Testis (tissue), 3 donors: ENCODE data around the gene ZDHHC8. TPM values are rescaled to one million over a fixed set of nuclear protein-coding genes. Genes with fewer than 3 reads are reported as not detected.
A peak's percentile ranks its signal among the peaks of the same experiment; 100 is the strongest.

Experiments
- DNase-seq: peaks from one replicate; pipeline ENCODE4 v3.0.0-alpha.2; 2019
- H3K27ac ChIP-seq, 2 donors: fragments of 200-600 bp; sonication (generic); one replicate each; pipeline ENCODE4 v1.5.1; 2019
- H3K27me3 ChIP-seq: fragments of 200-600 bp; sonication (generic); one replicate; pipeline ENCODE4 v1.5.1; 2019
- H3K36me3 ChIP-seq: fragments of 200-600 bp; sonication (generic); one replicate; pipeline ENCODE4 v1.5.1; 2017; ENCODE audit warnings: low read depth; ENCODE audit errors: missing control alignments
- H3K4me1 ChIP-seq: fragments of 200-600 bp; sonication (generic); one replicate; pipeline ENCODE4 v1.5.1; 2019
- H3K4me3 ChIP-seq, 2 donors: fragments of 200-600 bp; sonication (generic); one replicate each; pipeline ENCODE4 v1.5.1; 2017 to 2019
- H3K9me3 ChIP-seq: fragments of 200-600 bp; sonication (generic); one replicate; pipeline ENCODE4 v1.5.1; 2017
- CTCF ChIP-seq, 3 experiments: fragments of 450-650 bp in 2 of 3; fragments of 200-600 bp in 1 of 3; sonication (generic) in 1 of 3; IDR thresholded peaks; one replicate each; pipeline ENCODE4 v1.5.1; 2016 to 2019; ENCODE audit warnings: antibody characterized with exemption in 3 of 3, mild to moderate bottlenecking in 2 of 3, moderate library complexity in 1 of 3
- POLR2A ChIP-seq: fragments of 450-650 bp; IDR thresholded peaks from one replicate; pipeline ENCODE4 v1.6.1; 2017; ENCODE audit warnings: antibody characterized with exemption, mild to moderate bottlenecking, moderate library complexity
- WGBS, 2 donors: methylation state at CpG; one replicate each; pipeline ENCODE4 v1.1.5; 2018; 5-methylcytosine and 5-hydroxymethylcytosine counted together
- intact Hi-C: fragments of 100-400 bp; cut with DNase I; formaldehyde crosslinking; loops from one replicate; pipeline ENCODE4 v1.15.1; 2023; ENCODE audit warnings: low total_unique reads
- polyA plus RNA-seq: library from polyadenylated mRNA; stranded (reverse); fragments of 350-450 nt; fragmentation: Illumina TruSeq; extraction: RNeasy Lipid Tissue Mini Kit (QIAGEN cat#74804); gene quantifications from one replicate; pipeline ENCODE4 v1.2.3, GENCODE V29; 2014; ENCODE audit warnings: low read depth, low replicate concordance; ENCODE audit not compliant: insufficient read depth
- total RNA-seq, 2 donors: library from RNA; depleted of rRNA; stranded (reverse); fragments of >200 nt; gene quantifications; one replicate each; pipeline ENCODE4 v1.2.3, GENCODE V29; 2016

The ZDHHC8 gene
- total and polyA plus RNA-seq, 3 donors from 2014 or later: 34.0 to 44.0 (median 40.9) TPM

- H3K27ac ChIP-seq: no peak overlapping the region
- DNase-seq: no peak
- H3K36me3 ChIP-seq: no peaks in the 10 kb centered on the region
- TF ChIP-seq POLR2A (no peak), CTCF (IDR thresholded peaks at IDR 0.05) (no peak)
- H3K4me3 ChIP-seq: no peak overlapping the region
- H3K27me3 ChIP-seq: no peaks in the 10 kb centered on the region
- peaks cover under 1% of the 10 kb centered on the region for H3K4me1 ChIP-seq
- WGBS, 2 donors: 79 to 86% methylated on average over 9 of the region's 9 CpGs
- intact Hi-C loops: no loop called here
- H3K9me3 ChIP-seq: no peaks in the 10 kb centered on the region
These were observed 21.1 kb upstream of the ZDHHC8 start for GRCh38 chr22:20110359-20110985.

- H3K4me3 ChIP-seq: no peak overlapping the region
- WGBS, 2 donors: 68 to 75% methylated on average over 14 of the region's 14 CpGs
- TF ChIP-seq POLR2A (no peak), CTCF (IDR thresholded peaks at IDR 0.05) (peak in 2 of 3 experiments; percentile 9 to 37)
- H3K36me3 ChIP-seq: no peaks in the 10 kb centered on the region
- H3K9me3 ChIP-seq: no peaks in the 10 kb centered on the region
- H3K27ac ChIP-seq: no peak overlapping the region
- no peak for DNase-seq
- no peaks in the 10 kb centered on the region for H3K27me3 ChIP-seq
- intact Hi-C loops: no loop called here
- peaks cover 7% of the 10 kb centered on the region for H3K4me1 ChIP-seq
These were observed 20.4 kb upstream of the ZDHHC8 start for GRCh38 chr22:20111045-20111688.

- WGBS, 2 donors: 60 to 72% methylated on average over 4 to 6 of the region's 7 CpGs
- peaks cover 10% of the 10 kb centered on the region for H3K4me1 ChIP-seq
- H3K36me3 ChIP-seq: no peaks in the 10 kb centered on the region
- H3K4me3 ChIP-seq: no peak overlapping the region
- intact Hi-C loops: no loop called here
- no peaks in the 10 kb centered on the region for H3K9me3 ChIP-seq
- DNase-seq: no peak
- no peaks in the 10 kb centered on the region for H3K27me3 ChIP-seq
- no peak overlapping the region for H3K27ac ChIP-seq
- TF ChIP-seq POLR2A (no peak), CTCF (IDR thresholded peaks at IDR 0.05) (no peak)
These were observed 19.6 kb upstream of the ZDHHC8 start for GRCh38 chr22:20111689-20112622.

- H3K4me1 ChIP-seq: peaks cover 10% of the 10 kb centered on the region
- WGBS, 2 donors: 83 to 87% methylated on average over 14 to 25 of the region's 26 CpGs
- intact Hi-C loops: no loop called here
- no peaks in the 10 kb centered on the region for H3K36me3 ChIP-seq
- no peak overlapping the region for H3K27ac ChIP-seq
- no peaks in the 10 kb centered on the region for H3K27me3 ChIP-seq
- H3K9me3 ChIP-seq: no peaks in the 10 kb centered on the region
- no peak overlapping the region for H3K4me3 ChIP-seq
- TF ChIP-seq CTCF (IDR thresholded peaks at IDR 0.05): no peak
- no peak for TF ChIP-seq POLR2A
- no peak for DNase-seq
These were observed 18.7 kb upstream of the ZDHHC8 start for GRCh38 chr22:20112623-20113511.
